Measurements from ENCODE around the gene HDDC2. TPM values are rescaled to one million over a fixed set of nuclear protein-coding genes. Genes with fewer than 3 reads are reported as not detected.

HDDC2 gene
- total and polyA plus RNA-seq, 2 of the 8 experiments (the other 6 are each of a cell fraction or from before 2014, with no cell fraction given), result 89.3 to 129 TPM

- Histone ChIP-seq H3K27ac (ENCODE audit: low read depth, low read length) (no peak overlapping the region), H4K91ac (replicated peaks; ENCODE audit: insufficient read length, low read length) (no peak overlapping the region), H3K27me3 (replicated peaks in 1 of 4; ENCODE audit: control insufficient read depth in 3 of 4, extremely low read depth in 1 of 4, insufficient read depth in 3 of 4, low read length in 3 of 4) (no peaks in the 10 kb centered on the region), H3K79me1 (ENCODE audit: low read depth, low read length) (no peaks in the 10 kb centered on the region), H4K8ac (ENCODE audit: extremely low read depth, insufficient read depth, low read length) (no peak overlapping the region), H3K14ac (ENCODE audit: insufficient read length) (no peak overlapping the region), H3K56ac (replicated peaks; ENCODE audit: insufficient read length, low read depth, low read length) (no peak overlapping the region), H3K23ac (ENCODE audit: insufficient read length) (no peak overlapping the region), H2BK5ac (ENCODE audit: low read depth, low read length) (no peak overlapping the region), H2AFZ (ENCODE audit: low read length) (no peak overlapping the region), H2BK20ac (ENCODE audit: low read length) (no peak overlapping the region), H3K4me3 (ENCODE audit: extremely low read depth in 1 of 4, insufficient read depth in 2 of 4, low read depth in 3 of 4, low read length in 4 of 4) (no peak overlapping the region), H2AK5ac (ENCODE audit: low read depth, low read length) (no peak overlapping the region), H2BK15ac (ENCODE audit: low read length) (no peak overlapping the region), H4K5ac (ENCODE audit: insufficient read length, low read depth, low read length) (no peak overlapping the region), H3K36me3 (ENCODE audit: control insufficient read depth in 2 of 4, insufficient read depth in 4 of 4, low read length in 3 of 4) (no peaks in the 10 kb centered on the region), H3K4me2 (ENCODE audit: insufficient read depth in 1 of 2, low read depth in 2 of 2, low read length in 2 of 2) (no peak overlapping the region), H3K79me2 (ENCODE audit: control insufficient read depth in 1 of 2, insufficient read depth in 2 of 2, low read length in 2 of 2) (no peaks in the 10 kb centered on the region), H3K23me2 (ENCODE audit: low read depth, low read length) (no peaks in the 10 kb centered on the region), H4K20me1 (replicated peaks in 1 of 2; ENCODE audit: control insufficient read depth in 1 of 2, insufficient read depth in 2 of 2, low read length in 2 of 2) (no peaks in the 10 kb centered on the region), H2BK12ac (ENCODE audit: low read depth, low read length) (no peak overlapping the region), H3K4ac (replicated peaks; ENCODE audit: insufficient read length, low read depth, low read length) (no peak overlapping the region), H3K9me3 (ENCODE audit: insufficient read depth in 2 of 2, low read depth in 1 of 2, low read length in 1 of 2) (no peaks in the 10 kb centered on the region), H3K18ac (ENCODE audit: extremely low read depth, low read length) (no peak overlapping the region), H2BK120ac (replicated peaks; ENCODE audit: low read depth, low read length) (no peak overlapping the region), H3K4me1 (replicated peaks in 1 of 4; ENCODE audit: control insufficient read depth in 3 of 4, insufficient read depth in 4 of 4, low read length in 3 of 4) (no peaks in the 10 kb centered on the region), H3K9ac (replicated peaks in 1 of 4; ENCODE audit: extremely low read depth in 1 of 4, low read depth in 3 of 4, low read length in 3 of 4) (no peak overlapping the region)
- POLR2A ChIA-PET (ENCODE audit: partially characterized antibody), result no interaction called here
- no peak for TF ChIP-seq POLR2A (IDR thresholded peaks at IDR 0.05; ENCODE audit: control extremely low read depth in 1 of 2, low read depth in 2 of 2, low read length in 2 of 2)
- TF ChIP-seq SAP30 (IDR thresholded peaks at IDR 0.05; ENCODE audit: insufficient read depth, insufficient replicate concordance, low read length), result no peak
- no peak for TF ChIP-seq POLR2AphosphoS5 (IDR thresholded peaks at IDR 0.05; ENCODE audit: low read depth, low read length)
- TF ChIP-seq RFX5 (IDR thresholded peaks at IDR 0.05; ENCODE audit: borderline replicate concordance, low read depth, low read length), result no peak
- no peak for TF ChIP-seq RXRA (IDR thresholded peaks at IDR 0.05; ENCODE audit: insufficient read depth, low read depth, low read length)
- TF ChIP-seq CHD2 (IDR thresholded peaks at IDR 0.05; ENCODE audit: low read length), result no peak
- TF ChIP-seq BACH1 (IDR thresholded peaks at IDR 0.05; ENCODE audit: low read length), result no peak
- no peak for TF ChIP-seq TEAD4 (IDR thresholded peaks at IDR 0.05; ENCODE audit: low read depth, low read length)
- no peak for TF ChIP-seq CBX8 (IDR thresholded peaks at IDR 0.05; ENCODE audit: borderline replicate concordance, low read depth, low read length)
- TF ChIP-seq GABPA (IDR thresholded peaks at IDR 0.05; ENCODE audit: borderline replicate concordance, insufficient read depth, low read length), result no peak
- no peak for TF ChIP-seq JUND (IDR thresholded peaks at IDR 0.05; ENCODE audit: low read length)
- DNase-seq (ENCODE audit: low read depth in 1 of 2, low spot score in 2 of 2) (no peak), FAIRE-seq (no peak)
- WGBS, 2 experiments (ENCODE audit: extremely low coverage in 1 of 2, insufficient coverage in 1 of 2, insufficient read length in 1 of 2, insufficient replicate concordance in 2 of 2, low coverage in 1 of 2, low lambda C conversion rate in 2 of 2, missing lambda C conversion rate in 1 of 2), result 85% methylated on average over 2 of the region's 2 CpGs; no CpG with 5 or more reads in 1 of the 2 experiments
- CTCF ChIA-PET (ENCODE audit: partially characterized antibody), result interaction anchor here (0.6 to 1.7 kb wide), 8 partner anchors 9 to 445 kb away, joined by 3 to 8 read pairs (median 3); no protein-coding TSS in a partner anchor
Observed at GRCh38 chr6:125323376-125323775, 21.6 kb upstream of the HDDC2 start.

Measured in H1 (cell line).